Fibroblast of pulmonary artery (primary cell): ENCODE data around the gene LAG3.

Experiments
- DNase-seq: peaks from one replicate; pipeline ENCODE4 v3.0.0-alpha.2; 2010; ENCODE audit warnings: low read depth
- H3K4me3 ChIP-seq: replicated peaks from 2 replicates; pipeline ENCODE4 v1.5.1; 2011; ENCODE audit warnings: low read depth, mild to moderate bottlenecking, control low read depth, low read length, moderate library complexity
- TF ChIP-seq, protein P1 (sequence below): IDR thresholded peaks from 2 replicates; pipeline ENCODE4 v1.5.1; 2011; ENCODE audit warnings: mild to moderate bottlenecking, control low read depth, low read length, inconsistent platforms; ENCODE audit errors: missing control alignments

The LAG3 gene

DNA sequence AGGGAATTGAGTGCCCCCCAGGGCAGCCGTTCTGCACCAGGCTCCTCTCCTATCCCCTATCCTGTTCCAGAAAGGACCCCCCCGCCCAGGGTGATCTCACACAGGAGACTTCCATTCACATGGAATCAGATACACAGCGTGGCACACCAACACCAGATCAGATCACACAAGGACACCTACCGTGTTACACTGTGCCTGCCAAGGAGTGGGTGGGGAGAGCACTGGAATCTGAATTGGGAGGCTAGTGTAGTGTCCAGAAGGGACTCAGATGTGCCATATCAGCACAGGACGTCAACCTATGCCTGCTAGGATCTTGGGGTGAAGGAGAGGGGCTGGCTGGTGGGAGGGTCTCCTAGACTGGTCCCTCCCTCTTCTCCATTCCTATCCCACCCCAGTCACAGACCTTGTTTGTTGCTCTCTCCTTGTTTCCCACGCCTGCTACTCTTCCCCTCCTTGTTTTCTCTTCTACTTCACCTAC is 3.8 kb upstream of the LAG3 start:
- DNase-seq: no peak
- TF ChIP-seq, protein P1, sequence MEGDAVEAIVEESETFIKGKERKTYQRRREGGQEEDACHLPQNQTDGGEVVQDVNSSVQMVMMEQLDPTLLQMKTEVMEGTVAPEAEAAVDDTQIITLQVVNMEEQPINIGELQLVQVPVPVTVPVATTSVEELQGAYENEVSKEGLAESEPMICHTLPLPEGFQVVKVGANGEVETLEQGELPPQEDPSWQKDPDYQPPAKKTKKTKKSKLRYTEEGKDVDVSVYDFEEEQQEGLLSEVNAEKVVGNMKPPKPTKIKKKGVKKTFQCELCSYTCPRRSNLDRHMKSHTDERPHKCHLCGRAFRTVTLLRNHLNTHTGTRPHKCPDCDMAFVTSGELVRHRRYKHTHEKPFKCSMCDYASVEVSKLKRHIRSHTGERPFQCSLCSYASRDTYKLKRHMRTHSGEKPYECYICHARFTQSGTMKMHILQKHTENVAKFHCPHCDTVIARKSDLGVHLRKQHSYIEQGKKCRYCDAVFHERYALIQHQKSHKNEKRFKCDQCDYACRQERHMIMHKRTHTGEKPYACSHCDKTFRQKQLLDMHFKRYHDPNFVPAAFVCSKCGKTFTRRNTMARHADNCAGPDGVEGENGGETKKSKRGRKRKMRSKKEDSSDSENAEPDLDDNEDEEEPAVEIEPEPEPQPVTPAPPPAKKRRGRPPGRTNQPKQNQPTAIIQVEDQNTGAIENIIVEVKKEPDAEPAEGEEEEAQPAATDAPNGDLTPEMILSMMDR: no peak
- peak overlapping the region; percentile 91 for H3K4me3 ChIP-seq

DNA sequence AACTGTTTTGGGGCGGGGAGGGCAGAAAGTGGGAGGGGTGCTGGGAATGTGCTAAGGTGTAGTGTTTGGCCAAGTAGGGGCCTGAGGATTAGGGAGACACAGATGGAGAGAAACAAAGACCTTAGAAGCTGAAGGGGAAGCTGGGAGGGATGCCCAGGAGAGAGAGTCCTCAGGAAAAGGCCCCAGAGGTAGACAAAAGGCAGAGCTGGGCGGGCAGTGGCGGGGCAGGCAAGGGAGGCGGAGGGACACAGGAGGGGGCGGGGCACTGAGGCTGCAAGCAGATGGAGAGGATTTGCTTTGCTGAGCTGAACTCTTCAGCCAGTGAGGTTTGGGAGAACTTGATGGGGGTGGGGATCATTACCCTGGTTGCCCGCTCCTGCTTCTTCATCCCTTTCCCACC is 3.3 kb upstream of the LAG3 start:
- peak overlapping the region; percentile 91 for H3K4me3 ChIP-seq
- TF ChIP-seq, protein P1: no peak
- DNase-seq: peak; percentile 39

DNA sequence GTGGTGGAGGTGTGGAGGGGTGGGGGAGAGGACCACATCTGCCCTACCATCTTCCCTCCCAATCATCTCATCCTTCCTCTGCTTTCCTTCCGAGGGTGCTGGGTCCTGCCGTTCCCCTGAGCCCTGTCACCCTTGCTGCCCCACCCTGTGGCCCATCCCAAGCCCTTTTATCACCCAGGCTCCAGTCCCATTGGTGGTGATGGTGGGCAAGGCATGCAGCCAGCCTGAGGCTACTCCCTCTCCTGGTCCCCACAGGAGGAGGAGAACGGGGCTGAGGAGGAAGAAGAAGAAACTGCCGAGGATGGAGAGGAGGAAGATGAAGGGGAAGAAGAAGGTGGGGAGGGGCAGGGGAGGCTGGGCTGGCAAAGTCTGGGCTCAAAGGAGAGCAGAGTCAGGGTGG is 2.7 kb upstream of the LAG3 start:
- DNase-seq: no peak
- no peak overlapping the region for H3K4me3 ChIP-seq
- TF ChIP-seq, protein P1: no peak

DNA sequence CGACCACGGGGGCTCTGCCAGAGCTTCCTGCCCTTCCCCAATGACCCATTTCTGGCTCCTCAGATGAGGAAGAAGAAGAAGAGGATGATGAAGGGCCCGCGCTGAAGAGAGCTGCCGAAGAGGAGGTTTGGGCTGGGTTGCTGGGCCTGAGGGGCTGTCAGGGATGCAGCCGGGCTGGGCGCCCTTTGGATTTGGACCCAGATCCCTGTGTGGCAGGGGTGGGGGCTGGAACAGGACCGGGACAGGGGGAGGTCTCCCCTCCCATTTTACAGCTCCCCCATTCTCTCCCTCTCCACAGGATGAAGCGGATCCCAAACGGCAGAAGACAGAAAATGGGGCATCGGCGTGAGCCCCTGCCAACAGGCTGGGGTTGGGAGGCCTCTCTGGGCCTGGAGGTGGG is 2.2 kb upstream of the LAG3 start:
- TF ChIP-seq, protein P1: no peak
- DNase-seq: no peak
- H3K4me3 ChIP-seq: no peak overlapping the region

DNA sequence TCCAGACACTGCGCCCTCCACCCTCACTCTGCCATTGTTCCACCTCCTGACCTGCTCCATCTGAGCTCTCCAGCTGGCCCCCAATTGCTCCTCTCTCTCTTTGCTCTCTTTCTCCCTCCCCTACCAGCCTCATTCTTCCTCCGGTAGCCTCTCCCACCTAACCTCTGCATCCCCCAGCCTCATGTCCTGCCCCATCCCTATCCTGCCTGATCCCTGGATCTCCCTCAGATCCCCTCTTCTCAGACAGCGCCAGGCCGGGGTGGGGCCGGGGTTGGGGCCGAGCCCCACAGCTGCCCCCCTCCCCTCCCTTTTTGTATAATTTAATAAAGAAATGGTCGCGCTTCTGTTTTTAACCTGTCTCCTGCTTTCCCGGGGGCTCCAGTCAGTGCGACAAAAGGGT is 1.7 kb upstream of the LAG3 start:
- DNase-seq: no peak
- H3K4me3 ChIP-seq: no peak overlapping the region
- TF ChIP-seq, protein P1: no peak

DNA sequence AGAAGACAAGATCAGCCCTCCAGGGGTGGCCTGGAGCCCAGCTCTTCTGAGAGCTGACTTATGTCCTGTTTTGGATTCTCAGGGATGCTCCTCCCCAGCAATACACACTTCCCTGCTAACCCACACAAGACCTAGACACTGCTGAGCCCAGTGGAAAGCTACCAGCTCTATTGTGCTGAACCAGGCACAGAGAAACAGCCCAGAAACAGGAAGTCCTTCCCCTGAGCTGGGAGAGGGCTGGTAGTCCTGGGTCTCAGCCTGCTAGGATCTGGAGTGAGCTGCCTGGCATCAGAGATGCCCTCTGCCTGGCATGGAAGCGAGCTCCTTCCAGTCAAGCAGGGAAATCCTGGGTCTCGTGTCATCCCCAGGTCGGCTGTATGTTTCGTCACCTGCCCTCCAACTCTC is 1.2 kb upstream of the LAG3 start:
- no peak overlapping the region for H3K4me3 ChIP-seq
- TF ChIP-seq, protein P1: no peak
- peak; percentile 33 for DNase-seq

DNA sequence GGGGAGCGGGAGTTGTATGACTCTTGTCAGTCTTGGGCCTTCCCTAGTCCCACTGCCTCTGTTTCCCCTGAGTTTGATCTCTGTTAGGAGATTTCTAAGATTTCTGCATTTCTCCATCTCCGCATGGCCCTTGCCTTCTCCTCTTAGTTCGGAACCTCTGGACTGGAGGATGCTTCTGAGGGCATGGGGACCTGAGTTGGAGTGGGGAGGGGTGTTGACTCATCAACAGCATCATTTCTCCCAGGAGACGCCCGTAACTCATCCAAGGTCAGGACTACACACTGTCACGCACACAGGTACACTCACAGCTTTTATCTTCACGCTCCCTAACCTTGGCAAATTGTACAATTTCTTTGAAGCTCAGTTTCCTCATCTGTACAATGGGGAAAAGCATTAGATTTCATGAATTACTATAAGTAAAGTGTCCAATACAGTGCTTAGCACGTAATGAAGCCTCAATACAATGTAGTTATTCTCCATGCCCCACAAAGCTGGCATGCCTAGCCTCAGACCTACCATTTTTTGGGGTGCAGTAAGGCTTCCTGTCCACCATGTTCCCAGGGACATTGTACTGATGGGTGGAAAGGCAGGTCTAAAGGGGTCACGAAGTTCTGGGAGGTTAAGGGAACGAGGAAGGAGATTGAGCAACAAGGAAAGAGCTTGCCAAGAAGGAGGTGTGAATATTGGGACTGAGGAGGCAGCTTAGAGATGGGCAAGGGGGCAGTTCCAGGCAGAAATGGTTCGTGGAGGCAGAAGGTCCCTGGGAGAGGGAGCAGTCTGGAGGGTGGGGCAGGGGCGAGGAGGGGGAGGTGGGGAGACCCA is 600 bp upstream of the LAG3 start:
- no peak for DNase-seq
- TF ChIP-seq, protein P1: no peak
- H3K4me3 ChIP-seq: no peak overlapping the region
